LoVo (cell line): ENCODE results near the gene GNG3.
"Not testable (repeated sequence)": the region's sequence is repeated elsewhere in the genome, so short reads cannot be mapped to it uniquely, and the experiment has no call there.

Experiments
- DNase-seq: peaks from one replicate; pipeline ENCODE4 v3.0.0-alpha.2; 2016; ENCODE audit warnings: low spot score

Gene GNG3

DNA sequence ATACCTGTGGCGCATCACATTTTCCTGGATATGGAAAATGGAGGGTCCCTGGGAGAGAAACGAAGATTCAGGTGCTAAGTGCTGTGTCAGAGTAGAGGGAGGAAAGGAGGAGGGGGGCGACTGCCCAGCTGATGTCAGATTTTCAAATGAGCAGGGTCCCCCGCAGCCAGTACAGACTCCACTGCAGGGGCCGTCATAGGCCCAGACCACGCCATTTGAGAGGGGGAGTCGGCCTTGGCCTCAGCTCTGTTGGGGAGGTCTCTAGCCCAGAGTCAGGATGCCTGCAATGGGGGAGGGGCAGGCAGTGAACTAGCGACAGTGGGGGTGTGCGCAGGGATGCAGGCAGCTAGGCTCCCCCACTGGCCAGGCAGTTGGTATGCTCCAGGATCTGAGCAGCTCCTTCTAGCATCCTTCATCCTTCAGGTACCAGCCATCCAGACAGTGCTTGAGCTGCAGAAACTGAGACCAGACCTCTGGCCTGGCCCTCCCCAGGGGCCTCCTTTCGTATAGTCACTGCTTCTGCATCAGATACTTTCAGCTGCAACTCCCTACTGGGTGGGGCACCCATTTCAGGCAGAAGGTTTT, at the start of gene GNG3, which contains the start of gene BSCL2:
Gene GNG3, plus strand, starts transcription at position 400 of the 585 bp plus-strand sequence. CDS start 620 bp downstream, outside the sequence.
Gene BSCL2, minus strand, starts transcription at position 148 of the 585 bp plus-strand sequence. CDS start 229 bp downstream, outside the sequence.
- DNase-seq, result no peak

DNA sequence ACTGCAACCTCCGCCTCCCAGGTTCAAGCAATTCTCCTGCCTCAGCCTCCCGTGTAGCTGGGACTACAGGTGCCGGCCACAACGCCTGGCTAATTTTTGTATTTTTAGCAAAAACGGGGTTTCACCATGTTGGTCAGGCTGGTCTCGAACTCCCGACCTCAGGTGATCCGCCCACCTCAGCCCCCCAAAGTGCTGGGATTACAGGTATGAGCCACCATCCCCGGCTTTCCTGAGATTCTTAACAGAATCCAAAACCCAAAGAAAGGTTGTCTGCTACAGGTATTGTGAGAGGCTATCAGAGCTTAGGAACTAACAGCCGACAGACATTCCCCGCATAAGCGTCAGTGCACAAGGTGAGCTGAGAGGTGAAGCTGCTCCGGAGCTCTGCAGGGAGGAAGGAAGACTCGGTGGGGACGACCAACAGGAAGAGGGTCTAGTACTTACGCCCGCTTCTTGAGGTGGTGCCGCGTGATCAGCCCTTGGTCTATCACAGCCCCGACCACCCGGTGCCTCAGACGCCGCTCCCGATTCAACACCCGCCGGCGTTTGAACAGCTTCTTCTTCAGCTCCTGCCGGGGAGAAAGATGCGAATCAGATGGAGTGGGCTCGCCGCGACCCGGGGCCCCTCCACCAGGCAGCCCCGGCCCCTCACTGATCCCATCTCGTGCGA, 42.9 kb upstream of the GNG3 start:
- peak; percentile 55 for DNase-seq

DNA sequence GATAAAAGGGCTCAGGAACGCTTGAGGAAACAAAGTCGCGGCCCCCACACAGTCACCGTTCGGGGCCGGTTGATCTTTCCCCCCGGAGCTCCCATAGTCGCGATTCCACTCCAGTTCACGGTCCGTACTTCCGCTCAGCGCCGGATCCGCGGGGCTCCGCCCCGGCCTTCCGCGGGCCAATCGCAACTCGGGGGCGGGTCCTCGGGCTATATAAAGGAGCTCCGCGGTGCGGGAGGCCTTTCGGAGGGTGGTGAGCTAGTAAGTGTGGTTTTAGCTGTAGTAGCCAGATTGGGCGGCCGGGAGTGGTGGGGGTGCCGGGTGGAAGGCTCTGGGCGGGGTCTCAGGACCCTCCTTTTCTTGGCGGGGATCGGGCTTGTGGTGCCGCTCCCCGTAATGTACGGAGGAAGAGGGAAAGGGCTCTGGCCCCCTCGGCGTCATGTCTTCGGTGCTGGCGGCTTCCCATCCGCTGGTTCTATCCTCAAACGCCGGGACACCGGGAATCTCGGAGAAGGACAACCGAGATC, 42.3 kb upstream of the GNG3 start, which contains the start of the genes C11orf98 and CSKMT:
Gene C11orf98, minus strand, starts transcription at position 136 of the 524 bp plus-strand sequence. Its CDS starts 41 bp downstream, at position 95.
Gene CSKMT, plus strand, starts transcription at position 238 of the 524 bp plus-strand sequence. CDS start 568 bp downstream, outside the sequence.
- peak; percentile 93 for DNase-seq

DNA sequence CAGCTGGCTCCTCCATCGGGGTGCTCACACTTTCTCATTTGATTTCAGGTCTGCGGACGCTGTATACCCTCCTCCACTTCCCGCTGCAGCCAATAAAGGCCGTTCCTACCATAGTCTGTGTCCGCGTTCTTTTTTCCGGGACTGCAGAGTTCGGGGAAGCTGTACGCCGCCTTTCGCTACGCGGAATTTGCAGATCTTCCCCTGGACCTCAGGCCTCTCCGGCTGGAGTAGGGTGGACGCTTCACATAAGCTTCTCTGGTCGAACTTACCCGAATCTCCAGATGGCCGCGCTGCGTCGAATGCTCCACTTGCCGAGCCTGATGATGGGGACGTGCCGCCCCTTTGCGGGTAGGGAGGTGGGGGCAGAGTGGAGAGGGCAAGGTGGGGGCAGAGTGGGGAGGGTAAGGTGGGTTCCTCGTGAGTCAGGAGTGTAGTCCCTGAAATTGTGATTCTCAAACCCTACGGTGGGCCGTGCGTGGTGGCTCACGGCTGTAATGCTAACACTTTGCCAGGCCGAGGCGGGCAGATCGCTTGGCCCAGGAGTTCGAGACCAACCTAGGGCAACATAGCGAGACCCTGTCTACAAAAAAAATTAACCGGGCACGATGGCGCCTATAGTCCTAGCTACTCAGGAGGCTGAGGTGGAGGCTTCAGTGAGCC, 41.7 kb upstream of the GNG3 start:
- no peak for DNase-seq

DNA sequence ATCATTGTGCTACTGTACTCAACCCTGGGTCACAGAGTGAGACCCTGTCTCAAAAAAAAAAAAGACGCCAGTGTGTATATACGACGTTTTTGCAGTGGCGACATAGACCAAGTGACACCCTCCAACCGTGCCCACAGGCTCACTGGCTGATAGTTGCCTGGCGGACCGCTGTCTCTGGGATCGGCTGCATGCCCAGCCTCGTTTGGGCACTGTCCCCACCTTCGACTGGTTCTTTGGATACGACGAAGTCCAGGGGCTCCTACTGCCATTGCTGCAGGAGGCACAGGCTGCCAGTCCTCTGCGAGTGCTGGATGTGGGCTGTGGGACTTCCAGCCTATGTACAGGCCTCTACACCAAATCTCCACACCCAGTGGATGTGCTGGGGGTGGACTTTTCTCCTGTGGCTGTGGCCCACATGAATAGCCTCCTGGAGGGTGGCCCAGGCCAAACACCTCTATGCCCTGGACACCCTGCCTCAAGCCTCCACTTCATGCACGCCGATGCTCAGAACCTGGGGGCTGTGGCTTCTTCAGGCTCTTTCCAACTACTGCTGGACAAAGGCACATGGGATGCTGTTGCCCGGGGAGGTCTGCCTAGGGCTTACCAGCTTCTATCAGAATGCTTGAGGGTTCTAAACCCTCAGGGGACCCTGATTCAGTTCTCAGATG, 41.1 kb upstream of the GNG3 start:
- DNase-seq, result no peak

DNA sequence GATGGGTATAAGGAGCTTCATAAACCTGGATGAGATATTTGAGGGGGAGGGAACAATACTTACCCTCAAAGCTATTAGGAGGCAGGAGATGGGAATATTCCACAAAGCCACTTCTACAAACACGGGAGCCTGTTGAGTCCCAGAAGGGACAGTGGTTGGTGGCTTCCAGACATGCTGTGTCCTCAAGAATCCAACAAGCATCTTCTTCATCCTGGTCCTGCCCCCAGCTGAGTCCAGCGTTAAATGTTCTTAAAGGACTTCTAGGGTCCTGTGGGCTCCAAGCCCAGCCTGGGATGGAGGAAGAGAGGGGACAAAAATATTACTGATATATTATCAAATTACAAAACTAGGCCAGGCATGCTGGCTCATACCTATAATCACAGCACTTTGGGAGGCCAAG, 40.0 kb upstream of the GNG3 start:
- DNase-seq, result no peak

DNA sequence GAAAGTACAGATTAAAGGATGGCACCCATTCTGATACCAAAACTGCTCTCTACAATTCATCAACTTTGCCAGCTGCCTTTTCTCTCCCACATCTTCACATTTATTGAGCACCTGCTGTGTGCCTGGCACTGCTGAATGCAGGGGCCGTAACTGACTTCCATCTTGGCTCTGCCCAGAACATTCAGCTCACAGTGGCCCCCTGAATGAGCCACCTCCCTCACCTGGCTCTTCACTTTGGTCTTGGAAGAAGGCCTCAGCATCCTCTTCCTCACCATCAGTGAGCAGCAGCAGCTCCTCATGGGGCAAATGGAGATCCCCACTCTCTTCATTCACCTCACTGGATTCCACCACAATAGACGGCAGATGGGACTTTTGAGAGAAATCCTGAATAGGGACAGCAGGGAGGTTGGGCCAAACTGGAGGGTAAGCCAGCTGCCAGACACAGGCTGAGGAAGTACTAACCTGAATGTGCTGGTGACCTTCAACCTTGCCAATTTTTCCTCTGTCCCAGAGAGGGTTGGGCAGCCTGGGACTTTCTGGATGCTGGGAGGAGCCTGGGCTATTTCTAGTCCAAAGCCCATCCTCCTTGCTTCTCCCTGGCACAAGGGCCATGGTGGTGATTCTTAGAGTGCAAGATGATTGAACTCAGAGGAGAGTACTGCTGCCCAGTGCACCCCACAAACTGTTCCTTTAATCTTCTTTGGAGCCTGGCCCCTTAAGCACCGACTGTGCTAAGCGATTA, 37.9 kb upstream of the GNG3 start:
- no peak for DNase-seq

DNA sequence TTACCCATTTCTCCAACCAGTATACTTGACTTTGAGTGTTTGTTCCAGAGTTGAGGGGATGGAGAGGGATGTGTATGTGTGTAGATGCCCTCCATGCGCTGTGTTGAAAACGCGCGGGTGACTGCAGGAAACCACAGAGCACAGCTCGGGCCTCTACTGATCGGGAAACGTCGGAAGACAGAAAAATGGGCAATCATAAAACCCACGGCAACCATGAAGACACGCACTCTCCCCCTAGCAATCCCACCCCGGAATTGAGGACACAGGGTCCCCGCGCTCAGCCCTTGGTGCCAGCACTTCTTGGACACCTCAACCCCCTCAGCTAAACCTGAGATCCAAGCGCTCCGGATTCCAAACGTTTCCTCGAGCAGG, 36.3 kb upstream of the GNG3 start:
- DNase-seq, result peak; percentile 42

DNA sequence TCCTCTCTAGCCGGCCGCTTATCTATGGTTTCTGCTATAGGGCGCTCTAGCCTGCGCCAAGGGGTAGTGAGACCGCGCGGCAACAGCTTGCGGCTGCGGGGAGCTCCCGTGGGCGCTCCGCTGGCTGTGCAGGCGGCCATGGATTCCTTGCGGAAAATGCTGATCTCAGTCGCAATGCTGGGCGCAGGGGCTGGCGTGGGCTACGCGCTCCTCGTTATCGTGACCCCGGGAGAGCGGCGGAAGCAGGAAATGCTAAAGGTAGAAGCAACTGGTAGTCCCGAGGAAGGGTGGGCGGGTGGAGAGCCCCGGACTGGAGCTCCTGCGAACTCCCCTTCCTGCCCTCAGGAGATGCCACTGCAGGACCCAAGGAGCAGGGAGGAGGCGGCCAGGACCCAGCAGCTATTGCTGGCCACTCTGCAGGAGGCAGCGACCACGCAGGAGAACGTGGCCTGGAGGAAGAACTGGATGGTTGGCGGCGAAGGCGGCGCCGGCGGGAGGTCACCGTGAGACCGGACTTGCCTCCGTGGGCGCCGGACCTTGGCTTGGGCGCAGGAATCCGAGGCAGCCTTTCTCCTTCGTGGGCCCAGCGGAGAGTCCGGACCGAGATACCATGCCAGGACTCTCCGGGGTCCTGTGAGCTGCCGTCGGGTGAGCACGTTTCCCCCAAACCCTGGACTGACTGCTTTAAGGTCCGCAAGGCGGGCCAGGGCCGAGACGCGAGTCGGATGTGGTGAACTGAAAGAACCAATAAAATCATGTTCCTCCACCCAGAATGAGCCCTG, 35.7 kb upstream of the GNG3 start, which contains the start of the genes LBHD1 and UQCC3:
Gene LBHD1, minus strand, starts transcription at position 660 of the 782 bp plus-strand sequence. CDS start 2,236 bp downstream, outside the sequence.
Gene UQCC3, plus strand, starts transcription at position 66 of the 782 bp plus-strand sequence. Its CDS starts 73 bp downstream, at position 139.
- peak; percentile 72 for DNase-seq

DNA sequence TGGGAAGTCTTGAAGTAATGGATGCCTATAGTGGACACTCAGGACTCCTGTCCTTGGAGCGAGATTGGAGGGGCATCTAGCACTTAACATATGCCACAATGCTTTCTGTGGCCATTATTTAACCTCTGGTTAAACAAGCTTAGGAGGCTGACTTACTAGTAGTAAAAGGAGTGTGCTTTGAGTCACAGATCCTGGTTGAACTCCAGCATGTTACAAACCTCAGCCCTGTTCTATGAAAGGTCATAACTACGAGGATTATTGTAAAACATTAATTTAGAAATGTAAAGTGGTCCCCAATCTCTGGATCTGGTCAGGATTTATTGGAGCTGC, 34.3 kb upstream of the GNG3 start:
- no peak for DNase-seq

DNA sequence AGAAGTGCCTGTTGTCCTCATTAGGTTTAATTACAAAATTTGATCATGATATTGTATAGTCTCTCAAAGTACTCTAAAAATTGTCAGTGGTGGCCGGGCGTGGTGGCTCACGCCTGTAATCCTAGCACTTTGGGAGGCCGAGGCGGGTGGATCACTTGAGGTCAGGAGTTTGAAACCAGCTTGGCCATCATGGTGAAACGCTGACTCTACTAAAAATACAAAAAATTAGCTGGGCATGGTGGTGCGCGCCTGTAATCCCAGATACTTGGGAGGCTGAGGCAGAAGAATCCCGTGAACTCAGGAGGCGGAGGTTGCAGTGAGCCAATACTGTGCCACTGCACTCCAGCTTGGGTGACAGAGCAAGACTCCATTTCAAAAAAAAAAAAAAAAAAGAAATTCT, 32.1 kb upstream of the GNG3 start:
- not testable (repeated sequence) for DNase-seq

DNA sequence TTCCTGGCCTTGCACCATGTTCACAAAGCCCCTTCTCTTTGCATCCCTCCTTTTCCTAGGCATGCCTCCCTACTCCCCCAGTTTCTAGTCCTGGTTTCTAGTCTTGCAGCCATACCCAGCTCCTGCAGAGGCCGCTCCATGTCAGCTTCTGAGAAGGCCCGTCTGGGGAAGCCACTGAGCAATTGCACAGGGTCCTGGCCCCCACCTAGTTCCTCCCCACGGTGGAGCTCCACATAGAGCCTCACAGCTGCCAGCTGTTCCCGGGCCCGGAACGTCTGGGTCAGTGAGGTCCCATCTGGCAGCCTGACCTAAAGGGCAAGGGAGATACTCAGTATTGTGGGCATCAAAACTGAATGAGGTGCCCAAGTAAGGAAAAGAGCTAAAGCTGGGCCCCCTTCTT, 30.8 kb upstream of the GNG3 start:
- no peak for DNase-seq

DNA sequence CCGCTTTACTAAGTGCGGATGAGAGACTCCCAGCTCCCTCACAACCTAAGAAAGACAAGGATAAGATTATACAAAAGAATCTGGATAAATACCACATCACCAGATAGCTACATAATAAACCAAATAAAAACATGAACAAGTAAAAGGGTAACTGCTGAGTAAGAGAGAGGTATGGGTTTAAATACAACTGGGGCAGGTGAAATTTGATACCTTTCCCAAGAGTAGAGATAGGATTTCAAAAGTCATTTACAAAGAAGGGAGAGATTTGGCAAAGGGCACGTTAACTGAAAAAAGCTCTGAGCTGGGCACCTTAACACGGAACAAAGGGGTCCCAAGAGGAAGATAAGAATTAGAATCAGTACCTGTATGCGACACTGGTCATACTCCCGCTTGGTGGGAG, 30.3 kb upstream of the GNG3 start:
- DNase-seq, result no peak

DNA sequence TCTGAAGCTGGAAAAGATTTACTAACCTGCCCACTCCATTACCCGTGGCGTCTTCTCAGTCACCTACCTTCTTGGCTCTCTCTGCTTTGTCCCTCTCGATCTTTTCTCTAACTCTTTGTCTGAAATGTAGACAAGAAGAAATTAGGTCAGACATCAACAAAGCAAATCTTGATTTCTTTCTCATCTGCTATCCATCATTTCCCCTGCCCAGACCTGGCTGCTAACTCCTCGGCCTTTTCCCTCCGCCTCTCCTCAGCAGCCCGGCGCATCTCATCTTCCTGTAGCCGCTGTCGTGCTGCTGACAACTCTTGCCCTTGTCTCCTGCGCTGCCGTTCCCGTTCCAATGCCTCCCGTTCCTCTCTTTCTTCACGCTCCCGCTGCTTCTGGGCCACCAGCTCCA, 29.8 kb upstream of the GNG3 start:
- no peak for DNase-seq

DNA sequence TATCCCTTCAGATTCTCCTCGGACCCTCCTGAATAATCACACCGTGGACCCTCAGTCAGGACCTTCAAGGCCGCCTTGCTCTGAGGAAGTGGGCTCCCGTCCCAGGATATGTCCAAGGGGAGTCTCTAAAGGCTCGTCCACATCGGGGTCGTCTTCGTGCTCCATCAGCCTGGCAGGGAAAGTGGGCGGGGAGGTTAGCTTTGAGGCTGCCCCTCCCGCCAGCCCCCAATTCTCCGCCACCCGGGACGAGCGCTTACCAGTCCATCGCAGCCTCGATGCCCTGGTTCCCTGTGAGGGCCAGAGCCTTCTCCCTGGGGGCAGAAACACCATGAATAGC, 29.1 kb upstream of the GNG3 start:
- no peak for DNase-seq

DNA sequence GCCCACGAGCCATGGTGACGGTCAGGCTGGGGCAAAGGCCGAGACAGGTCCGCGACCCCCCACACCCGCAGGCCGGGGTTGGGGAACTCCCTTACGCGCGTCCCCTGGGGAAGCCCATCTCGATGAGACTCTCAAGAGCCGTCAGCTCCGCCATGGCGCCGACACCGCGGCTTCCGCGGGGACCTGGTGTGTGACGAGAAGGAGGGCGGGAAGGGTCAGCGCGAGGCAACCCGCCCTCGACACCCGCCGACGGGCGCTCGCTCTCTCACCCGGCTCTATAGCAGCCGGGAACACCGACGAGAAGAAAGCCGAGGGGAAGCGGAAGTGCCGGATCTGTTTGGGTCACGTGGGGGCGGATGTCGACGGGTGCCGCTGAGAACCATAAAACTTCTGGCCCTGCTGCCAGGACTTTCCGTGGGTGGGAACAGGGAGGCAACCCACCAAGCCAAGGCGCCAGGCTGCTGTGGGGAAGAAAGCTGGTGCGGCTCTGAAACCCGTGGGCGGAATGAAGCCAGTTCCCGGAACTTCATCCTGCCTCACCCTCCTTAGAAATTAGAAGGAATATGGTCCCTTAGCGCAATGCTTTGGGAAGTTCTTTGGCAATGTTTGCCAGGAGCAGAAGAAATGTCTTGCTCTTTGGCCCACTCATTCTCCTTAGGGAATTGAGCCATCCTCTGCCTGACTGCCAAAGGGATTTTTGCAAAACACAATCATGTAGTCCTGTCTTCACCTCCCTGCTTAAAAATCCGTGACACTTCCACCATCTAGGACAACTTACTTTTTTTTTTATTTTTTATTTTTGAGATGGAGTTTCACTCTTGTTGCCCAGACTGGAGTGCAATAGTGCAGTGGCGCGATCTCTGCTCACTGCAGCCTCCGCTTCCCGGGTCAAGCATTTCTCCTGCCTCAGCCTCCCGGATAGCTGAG, 28.4 kb upstream of the GNG3 start, which contains the start of gene UBXN1:
Gene UBXN1, minus strand, starts transcription at position 304 of the 927 bp plus-strand sequence. Its CDS starts 150 bp downstream, at position 154.
- DNase-seq, result peak; percentile 87

DNA sequence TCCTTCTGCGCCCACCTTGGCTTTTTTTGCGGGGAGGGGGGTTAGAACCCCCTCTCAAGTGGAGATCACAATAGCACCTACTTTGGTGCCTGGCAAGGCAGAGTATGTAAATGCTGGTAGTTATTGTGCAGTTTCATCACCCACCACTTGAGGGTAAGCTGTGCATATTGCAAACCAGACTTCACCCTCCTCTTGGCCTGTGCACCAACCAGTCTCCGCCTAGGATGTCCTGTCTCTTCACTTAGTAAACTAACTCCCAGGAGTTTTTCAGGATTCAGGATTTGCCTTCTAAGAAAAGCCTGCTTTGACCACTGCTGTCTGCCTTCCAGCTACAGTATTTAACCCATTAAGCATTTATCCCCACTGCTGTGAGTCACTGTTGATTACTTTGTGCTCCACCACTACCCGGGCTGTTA, 26.6 kb upstream of the GNG3 start:
- DNase-seq, result peak; percentile 64

DNA sequence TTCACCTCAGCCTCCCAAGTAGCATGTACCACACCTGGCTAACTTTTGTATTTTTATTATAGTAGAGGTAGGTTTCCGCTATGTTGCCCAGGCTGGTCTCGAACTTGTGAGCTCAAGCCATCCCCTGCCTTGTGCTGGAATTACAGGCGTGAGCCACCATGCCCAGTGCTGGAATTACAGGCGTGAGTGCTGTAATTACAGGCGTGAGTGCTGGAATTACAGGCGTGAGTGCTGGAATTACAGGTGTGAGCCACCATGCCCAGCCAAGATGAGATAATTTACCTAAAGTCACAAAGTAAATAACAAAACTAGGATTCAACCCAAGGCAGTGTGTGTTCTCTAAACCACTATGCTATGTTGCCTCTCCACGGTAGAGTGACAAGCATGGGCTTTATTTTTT, 25.0 kb upstream of the GNG3 start:
- no peak for DNase-seq
